GM18526 (cell line): Measurements from ENCODE around the gene TMED1.

Source experiments
- POLR2A ChIP-seq: IDR thresholded peaks from 3 replicates; pipeline ENCODE4 v1.6.1; 2011; ENCODE audit not compliant: insufficient read length; ENCODE audit errors: extremely low read depth

Gene TMED1

DNA sequence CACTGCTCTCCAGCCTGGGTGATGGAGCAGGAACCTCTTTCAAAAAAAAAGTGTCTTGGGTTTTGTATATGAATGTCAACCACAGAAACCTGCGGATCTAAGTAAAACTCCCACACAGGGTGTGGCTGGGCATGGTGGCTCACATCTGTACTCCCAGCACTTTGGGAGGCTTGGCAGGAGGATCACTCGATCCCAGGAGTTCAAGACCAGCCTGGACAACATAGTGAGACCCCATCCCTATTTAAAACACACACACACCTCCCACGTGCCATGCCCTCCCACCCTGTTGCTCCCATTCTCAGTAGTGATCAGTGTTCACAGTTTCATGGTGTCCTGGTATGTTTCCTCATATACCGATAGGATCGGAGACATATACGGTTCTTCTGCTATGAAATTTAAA, 9.2 kb downstream of the TMED1 start:
- TF ChIP-seq POLR2A, result no peak

DNA sequence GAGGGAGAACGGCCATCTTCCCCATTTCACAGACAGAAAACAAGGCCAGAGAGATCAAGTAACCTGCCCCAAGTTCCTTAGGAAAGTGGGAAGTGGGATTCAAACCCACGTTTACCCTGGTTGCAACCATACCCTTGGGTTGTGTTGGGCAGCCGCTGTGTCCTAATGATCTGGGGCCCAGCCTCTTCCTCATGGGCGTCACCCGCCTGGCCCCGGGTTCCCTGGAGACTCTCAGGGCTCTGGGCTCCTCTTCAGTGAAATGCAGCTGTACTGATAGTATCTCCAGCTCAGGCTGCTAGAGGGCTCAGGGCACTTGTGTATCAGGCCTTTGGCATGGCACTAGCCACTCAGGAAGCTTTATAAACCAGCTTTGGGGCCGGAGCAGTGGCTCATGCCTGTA, 9.8 kb downstream of the TMED1 start:
- no peak for TF ChIP-seq POLR2A

DNA sequence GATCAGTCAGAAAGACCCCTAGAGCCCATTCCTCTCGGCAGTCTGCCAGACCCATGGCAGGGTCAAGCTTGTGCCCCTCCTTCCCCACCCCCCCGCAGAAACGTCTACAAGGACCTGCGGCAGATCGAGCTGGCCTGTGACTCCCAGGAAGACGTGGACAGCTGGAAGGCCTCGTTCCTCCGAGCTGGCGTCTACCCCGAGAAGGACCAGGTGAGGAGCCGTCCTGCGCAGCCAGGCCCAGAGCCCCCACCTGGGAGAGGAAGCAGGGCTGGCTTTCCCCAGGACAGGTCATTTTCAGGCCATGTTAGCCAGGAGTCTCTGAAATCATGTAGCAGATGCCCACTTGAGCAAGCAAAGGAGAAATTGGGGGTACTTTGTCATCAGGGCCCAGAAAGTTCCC, 12.3 kb downstream of the TMED1 start:
- no peak for TF ChIP-seq POLR2A

DNA sequence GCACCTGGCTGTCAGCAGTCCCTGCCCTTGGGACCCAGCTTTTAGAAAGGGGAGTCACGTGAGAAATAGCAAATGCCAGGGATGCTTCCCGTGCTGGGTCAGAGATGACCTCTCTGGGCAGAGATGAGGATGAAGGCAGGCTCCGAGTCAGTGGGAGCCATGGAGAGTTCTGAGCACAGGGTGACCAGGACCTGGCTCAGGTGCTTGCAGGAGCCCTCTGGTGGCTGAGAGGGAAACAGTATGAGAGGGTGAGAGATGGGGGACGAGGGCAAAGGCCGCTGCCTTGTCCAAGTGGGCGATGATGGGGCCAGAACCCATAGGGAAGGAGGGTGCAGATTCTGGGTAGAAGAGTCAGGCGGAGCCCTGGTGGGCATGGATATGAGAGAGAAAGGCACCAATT, 15.8 kb downstream of the TMED1 start:
- TF ChIP-seq POLR2A, result no peak

DNA sequence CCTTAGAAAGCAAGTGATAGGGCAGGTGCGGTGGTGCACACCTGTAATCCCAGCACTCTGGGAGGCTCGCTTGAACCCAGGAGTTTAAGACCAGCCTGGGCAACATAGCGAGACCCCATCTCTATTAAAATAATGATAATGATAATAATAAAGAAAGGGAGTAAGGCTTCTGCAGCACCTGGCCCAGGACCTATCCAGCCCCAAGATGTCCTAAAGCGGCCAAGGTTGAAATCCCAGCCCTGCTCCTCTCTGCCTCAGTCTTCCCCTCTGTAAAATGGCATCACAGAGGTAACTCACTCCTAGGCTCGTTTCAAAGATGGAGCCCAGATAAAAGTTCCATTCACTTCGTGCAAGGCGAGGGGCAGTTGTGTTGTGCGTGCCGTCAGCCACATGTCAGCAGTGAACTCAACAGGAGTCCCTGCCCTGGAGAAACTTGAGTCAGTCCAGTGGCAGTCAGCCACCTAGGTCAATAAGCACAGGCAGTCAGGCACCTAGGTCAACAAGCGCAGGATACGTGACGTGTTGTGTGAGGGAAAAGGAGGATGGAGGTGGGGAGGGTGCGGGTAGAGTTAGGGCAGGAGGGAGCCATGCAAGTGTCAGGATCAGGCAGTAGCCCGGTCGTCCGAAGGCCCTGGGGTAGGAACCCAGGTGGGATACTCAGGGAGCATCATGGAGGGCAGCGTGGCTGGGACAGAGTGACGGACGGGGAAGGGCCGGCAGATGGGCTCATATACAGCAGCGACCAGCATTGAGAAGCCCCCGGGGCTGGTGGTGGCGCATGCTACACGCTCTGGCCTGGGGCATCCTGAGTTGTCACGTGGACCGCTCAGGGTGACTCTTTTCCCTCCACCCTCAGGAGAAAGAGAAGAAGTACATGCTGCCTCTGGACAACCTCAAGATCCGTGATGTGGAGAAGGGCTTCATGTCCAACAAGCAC, 16.6 kb downstream of the TMED1 start:
- TF ChIP-seq POLR2A, result no peak

DNA sequence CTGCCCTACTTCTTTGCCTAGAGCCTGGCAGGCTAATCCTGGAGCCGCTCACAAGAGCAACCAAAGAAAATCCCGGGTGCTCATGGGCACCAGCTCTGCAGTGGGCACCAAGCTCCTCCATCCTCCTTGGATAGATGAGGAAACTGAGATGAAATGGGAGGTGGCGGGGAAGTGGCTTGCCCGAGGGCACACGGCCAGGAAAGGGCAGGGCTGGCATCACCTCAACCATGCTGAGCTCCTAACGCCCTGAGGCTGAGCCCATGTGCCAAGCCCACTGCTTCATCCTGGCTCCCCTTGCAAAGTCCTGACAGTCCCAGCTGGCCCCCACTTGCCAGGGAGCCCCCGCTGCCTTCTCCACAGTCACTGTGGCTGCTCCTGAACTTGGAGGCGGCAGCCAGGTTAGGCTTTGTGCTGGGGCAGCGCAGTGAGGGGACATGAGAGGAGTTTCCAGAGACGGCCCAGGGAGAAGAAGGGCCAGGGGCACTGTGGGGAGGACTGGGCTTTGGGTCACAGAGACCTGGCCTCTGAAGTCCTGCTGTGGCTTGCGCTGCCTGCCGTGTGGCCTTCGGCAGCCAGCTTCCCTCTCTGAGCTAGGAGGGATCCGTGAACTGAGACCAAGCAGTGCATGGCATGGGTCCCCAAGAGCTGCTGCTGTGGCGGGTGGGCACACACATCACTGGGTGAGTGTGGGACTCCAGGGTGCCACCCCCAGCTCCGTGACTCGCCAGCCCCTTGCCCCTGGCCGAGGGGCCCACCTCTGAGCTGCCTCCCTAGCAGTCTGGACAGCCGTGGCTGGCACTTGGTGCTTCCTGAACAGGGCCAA, 17.5 kb downstream of the TMED1 start:
- no peak for TF ChIP-seq POLR2A

DNA sequence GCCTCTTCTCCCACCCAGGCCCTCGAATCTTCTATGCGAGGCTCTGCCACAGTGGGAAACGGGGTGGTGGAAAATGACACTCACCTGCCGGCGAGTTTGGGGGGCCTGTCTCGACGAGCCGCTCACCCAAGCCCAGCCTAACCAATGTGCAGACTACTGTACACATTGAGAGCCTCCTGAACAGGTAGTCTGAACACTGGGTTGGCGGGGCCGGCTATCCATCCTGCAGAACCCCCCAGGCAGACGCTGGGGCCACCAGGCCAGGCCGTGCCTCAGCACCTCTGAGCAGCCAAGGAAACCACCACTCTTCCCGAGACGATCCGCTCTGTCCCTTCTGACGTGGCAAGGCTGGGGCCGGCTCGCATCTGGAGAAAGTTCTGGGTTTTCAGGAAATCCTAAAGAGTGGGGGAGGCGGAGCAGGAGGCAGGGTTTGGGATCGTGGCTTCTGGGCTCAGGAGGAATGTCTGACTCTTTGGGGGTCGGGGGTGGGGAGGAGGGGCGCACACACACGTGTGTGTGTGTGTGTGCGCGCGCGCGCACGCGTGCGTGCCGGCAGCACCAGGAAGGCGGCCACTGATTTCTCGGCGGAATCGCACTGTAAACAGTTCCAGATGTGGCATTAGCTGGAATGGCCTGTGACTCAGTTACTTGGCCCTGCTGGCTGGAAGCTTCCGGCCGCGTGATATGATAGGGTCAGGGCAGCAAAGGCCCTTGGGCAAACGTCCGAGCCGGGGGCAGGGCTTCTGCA, 18.5 kb downstream of the TMED1 start:
- no peak for TF ChIP-seq POLR2A

DNA sequence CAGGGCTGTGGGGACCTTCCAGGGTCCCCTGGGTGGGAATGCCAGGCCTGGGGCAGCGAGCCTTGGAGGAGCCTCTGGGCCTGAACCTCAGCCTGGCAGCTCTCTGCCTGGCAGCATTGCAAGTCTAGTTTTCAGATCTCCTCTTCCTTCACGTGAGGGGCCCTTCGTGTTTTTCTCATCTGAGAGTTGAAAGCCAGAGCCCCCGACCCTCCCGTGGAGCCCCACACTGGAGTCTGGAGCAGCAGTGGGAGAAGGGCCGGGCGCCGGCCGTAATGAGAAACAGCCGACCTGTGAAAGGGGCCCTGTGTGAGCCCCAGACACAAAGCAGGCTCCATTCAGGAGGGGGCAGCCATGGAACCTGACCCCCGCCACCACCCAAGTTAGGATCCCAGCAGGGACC, 19.3 kb downstream of the TMED1 start:
- TF ChIP-seq POLR2A, result no peak

DNA sequence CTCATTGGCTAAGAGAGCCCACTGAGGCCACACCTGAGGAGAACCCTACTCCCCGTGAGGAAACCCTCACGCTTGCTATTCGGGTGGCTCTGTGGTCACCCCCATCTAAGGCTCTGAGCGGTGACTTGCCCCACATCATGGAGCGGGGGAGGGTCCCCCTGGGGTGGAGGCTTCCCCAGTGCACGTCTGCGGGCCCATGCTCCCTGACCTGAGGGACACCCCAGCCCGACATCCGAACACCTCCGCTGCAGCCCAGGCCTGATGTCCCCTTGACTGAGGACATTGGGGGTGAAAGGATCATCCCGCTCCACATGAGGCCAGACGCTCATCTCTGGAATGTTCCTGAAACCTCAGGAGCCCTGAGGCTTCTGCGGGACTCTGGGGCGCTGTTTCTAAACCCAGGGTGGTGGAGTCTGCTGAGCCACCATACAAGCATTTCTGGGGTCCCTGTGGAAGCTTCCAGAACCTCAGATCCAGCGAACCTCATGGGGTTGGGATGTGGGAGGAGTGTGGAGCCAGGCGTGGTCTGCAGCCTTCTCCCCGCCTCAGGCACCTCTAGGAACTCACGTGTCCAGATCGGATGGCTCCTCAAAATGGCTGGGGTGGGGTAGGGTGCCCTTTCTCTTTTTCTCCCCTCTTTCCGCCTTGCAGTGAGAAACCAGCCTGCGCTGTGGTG, 19.9 kb downstream of the TMED1 start:
- no peak for TF ChIP-seq POLR2A

DNA sequence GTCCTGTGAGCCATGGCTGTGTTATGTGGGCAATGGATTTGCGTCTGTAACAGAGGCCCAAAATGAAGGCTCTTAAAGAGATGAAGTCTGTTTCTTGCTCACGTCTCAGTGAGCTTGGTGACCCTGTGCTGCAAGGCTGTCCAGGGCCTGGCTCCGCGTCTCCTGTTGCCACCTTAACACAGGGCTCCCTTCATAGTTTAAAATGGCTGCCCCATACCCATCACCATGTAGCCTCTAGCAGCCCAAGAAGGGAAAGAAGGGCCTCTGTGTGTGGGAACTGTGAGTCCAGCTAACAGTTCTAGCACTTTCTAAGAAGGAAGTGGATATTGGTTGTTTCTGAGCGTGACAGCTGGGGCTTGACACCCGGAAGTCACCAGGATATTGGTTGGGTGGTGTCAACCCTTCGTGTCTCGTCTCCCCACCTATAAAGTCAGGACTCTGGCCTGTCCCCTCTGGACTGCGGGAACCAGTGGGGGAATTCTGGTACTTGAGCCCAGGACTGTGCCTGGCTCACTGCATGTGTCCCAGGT, 20.9 kb downstream of the TMED1 start:
- no peak for TF ChIP-seq POLR2A

DNA sequence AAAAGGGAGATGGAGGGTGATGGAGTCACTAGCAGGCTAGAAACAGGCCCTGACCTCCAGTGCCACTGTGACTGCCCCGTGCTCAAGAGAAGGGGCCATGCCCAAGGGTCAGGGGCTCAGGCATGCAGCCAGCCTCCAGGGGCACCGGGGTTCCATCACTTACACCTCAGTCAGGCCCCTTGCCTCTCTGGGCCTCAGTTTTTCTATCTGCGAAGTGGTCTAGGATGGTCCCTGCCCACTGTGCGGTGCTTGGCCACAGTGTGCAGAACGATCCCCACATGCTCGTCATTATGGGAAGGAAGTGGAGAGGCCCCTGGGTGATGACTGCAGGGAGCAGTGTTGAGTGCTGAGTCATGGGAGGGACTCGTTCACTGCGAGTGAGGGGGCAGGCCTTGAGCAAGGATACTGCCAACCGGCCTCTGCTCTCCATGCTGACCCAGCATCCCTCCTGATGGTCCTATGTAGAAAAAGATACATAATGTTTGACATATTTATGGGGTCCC, 23.1 kb downstream of the TMED1 start:
- TF ChIP-seq POLR2A, result no peak

DNA sequence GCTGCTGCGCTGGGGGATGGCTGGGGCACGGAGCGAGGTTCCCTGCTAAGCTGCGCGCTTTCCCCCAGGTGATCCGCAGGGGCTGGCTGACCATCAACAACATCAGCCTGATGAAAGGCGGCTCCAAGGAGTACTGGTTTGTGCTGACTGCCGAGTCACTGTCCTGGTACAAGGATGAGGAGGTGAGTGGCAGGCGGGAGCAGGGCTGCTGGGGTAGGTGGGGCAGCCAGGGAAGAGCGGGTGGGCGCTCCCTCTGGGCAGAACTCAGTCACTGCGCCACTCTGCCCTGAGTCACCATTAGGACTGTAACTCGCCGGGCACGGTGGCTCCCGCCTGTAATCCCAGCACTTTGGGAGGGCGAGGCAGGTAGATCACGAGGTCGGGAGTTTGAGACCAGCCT, 23.8 kb downstream of the TMED1 start:
- no peak for TF ChIP-seq POLR2A

DNA sequence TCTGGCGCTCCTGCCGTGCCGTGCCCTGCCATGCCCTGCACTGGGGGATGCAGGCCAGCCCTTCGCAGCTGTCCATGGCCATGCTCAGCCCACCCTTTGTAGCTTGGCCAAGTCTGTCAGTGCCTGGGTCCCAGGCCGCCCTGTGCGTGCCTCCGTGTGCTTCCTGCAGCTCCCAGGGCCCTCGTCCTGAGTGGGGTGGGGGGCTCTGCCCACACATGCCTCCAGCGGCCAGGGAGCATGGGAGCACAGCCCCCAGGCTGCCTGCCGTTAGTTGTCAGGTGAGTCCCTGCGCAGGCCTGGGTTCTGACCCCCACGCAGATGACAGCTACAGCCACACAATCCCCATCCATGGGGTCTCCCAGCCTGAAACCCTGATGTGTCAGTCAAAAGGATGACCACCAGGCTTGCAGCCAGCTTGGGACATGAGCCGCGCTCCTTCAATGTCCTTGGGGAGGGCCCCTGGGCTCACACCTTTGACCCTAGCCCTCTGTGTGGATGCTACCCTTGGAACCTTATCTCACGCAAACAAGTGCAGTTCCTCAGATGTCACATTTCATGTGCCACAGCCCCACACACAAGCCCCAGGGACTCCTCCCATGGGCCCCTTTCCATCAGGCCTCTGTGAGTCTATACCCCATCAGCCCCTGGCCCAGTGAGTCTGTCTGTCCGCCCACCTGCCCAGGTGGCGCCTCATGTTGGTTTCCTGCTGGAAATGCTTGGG, 24.5 kb downstream of the TMED1 start:
- no peak for TF ChIP-seq POLR2A
